GM19023 (cell line): ENCODE measurements around the gene KLHDC8B.

Experiments used
- ATAC-seq: cut with Tn5 transposase; IDR thresholded peaks from one replicate; pipeline ENCODE4 v1.9.1; 2021; ENCODE audit warnings: mild to moderate bottlenecking, moderate library complexity; ENCODE audit not compliant: unreplicated experiment

KLHDC8B gene

DNA sequence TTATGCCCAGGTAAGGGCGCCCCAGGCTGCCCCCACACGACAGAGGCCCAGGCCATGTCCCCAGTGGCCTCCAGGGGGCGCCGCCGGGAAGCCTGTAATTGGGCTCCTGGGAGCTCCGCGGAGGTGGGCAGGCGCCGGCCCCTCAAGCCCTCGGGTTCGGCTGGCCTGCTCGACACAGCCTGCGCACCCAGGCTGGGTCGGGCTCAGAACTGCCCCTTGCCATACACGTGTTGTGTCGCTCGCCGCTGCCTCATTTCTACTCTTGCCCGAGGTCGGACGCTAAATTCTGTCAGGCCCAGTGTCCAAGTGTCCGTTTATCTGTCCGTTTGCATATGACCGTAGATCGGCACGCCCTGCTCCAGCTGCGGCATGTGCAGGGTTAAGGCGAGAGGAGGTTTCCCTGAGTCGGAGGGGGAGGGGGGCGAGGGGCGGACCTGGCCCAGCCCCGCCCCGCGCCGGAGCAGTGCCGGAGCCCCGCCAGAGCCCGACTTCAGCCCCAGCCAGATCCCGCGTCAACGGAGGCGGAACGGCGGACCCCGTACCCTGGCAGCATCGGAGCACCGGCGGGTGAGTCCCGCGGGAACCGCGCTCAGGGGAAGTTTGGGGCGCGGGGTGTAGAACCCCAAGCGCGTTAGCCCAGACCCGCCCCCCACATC lies at the start of gene KLHDC8B:
KLHDC8B (plus strand) TSS at position 480 of the 656 bp plus-strand sequence. CDS start 1,172 bp downstream, outside the sequence.
- peak; percentile 50 for ATAC-seq

DNA sequence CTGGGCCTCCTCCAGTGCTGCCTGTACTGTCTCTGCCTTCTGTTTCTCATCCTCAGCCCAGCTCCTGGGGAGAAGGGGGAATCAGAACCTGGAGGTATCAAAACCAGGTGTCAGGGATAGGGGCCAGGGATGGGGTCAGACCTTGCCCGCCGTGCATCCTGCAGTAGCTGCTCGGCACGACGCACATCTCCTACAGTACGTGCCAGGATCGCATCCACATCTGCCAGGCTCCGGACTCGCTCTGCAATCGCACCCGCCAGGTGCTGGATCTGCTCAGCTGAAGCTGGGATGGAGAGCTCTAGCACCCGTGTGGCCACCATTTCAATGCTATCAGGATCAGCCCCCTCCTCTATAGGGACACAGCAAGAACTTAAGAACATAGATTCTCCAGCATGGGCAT lies 49.4 kb upstream of the KLHDC8B start:
- no peak for ATAC-seq

DNA sequence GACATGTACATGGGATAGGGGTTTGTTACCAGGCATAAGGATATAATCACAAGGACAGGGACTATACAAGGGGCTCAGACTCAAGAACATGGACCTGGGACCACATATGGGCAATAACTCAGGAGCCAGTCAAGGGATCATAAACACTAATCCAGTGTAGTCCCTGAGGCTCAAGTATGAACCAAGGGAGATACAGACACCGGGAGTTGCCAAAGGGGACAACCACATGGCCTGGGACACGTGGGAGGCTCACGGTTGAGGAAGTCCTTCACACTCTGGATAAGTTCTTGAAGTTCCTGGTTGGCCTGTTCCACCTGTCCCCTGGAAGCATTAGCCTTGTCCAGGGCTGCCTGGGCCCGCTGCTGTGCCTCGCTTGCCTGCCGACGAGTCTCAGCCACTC lies 48.9 kb upstream of the KLHDC8B start:
- ATAC-seq = no peak

DNA sequence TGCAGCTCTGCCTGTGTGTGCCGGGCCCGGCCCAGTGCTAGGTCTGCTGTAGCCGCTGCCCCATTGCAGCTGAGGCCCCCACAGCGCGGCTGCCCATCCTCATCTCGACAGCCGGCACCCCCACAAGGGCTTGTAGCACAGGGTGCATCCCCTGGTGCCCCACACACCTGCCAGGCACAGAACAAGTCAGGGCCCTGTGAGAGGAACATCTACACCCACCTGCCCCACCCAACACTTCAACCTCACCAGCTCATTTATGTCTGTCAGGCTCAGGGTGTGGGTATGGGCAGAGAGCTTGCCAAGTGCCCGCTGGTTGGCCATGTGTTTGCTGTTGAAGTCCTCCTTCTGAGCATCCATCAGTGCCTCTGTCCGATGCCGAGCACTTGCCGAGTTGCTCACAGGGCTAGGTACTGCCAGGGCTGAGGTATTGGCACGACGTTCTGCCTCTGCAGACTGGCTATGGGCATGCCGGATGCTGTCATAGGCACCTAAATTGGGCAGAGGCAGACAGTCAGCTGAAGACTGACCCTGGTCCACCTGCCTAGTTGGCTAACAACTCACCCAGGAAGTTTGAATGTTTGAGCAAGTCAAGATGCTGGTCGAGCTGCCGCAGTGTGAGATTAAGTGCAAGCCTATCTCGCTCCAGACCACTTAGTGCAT lies 48.4 kb upstream of the KLHDC8B start:
- no peak for ATAC-seq

DNA sequence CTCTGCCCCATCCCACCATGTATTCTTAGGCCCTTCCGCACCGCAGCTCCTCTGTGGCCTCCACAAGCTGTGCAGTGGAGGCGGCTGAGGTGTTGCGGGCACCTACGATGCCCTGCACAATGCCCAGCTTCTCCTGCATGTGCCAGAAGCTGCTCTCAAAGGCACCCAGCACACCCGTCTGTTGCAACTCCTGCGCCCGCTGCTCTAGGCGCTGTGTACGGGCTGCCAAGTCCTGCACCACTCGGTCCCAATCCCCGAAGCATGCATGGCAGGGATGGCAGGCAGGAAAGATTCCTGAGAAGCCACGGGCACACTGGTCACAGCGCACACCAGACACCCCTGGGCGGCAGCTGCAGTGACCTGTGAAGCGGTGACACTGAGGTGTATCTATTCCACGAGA lies 47.7 kb upstream of the KLHDC8B start:
- ATAC-seq = no peak

DNA sequence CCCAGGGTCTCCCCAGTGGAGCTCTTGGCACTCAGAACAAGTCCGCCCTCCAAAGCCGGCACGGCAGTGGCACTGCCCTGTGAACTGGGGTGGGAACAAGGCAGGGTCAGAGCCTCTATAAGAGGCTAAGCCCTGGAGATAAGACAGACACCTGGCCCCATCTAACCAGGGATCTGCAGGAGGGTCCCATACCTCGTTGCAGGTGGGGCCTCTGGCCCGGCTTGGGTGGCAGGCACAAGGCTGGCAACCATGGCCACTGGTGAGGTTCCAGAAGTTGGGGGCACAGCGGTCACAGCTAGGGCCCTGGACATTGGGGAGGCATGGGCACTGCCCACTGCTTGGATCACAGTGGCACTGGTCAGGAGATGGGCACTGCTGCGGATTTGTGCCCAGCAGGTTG lies 47.2 kb upstream of the KLHDC8B start:
- no peak for ATAC-seq

DNA sequence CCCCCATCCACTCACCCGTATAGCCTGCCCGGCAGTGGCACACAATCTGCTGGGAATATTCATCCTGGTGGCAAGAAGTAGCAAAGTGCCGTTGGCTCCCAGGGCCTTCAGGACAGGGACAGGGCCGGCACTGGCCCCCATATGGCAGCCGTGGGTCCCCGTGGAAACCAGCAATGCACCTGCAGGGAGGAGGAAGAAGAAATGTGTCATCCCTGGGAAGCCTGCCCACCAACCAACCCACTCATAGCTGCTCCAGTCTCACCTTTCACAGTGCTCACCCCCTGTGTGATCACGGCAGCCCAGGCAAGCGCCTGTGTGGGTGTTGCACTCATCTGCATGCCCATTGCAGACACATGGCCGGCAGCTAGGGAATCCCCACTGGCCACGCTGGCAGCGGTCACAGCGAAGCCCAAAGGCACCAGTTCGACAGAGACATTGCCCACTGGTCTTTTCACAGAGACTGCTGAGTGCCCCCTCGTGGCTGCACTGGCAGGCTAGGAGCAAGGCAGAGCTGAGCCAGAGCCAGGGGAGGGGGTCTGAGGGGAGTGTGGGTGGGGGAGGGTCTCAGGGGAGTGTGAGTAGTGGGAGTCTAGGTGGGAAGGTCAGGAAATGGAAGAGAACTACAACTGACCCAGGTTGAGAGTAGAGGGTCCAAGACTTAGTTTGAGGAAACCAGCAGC lies 46.3 kb upstream of the KLHDC8B start:
- no peak for ATAC-seq

DNA sequence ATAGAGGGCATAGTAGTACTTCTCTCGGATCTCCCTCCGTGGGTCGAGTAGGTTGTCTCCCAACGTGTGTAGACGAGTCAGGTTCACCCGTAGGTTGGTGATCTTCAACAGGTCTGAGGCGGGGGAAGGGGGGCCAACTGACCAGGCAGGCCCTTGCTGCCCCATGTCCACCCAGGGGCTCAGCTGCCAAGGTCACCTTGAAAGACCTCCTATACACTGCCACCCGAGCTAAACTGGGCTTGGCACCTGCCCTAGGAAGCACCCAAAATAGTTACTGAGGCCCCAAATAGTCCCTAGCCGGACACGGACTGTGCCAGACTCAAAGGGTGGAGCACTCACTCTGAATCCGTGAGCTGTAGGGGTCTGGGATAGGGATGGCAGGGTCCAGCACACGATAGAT lies 40.4 kb upstream of the KLHDC8B start:
- ATAC-seq = no peak

DNA sequence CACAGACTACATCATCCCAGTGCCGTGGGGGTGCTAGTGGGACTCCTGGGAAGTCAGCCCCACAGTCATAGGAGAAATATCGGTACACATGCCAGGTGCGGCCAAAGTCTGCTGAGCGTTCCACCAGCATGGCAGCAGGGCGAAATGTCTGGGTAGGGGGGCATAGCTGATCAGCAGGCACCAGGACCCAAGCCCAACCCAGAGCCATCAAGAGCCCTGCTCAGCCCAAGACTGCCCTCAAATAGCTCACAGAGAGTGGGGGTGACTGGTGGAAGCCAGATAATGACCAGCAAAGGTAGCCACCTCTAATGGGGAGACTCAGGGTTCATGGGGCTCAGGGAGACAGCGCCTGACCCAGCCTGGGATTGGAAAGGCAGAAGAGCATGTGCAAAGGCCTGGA lies 39.8 kb upstream of the KLHDC8B start:
- no peak for ATAC-seq

DNA sequence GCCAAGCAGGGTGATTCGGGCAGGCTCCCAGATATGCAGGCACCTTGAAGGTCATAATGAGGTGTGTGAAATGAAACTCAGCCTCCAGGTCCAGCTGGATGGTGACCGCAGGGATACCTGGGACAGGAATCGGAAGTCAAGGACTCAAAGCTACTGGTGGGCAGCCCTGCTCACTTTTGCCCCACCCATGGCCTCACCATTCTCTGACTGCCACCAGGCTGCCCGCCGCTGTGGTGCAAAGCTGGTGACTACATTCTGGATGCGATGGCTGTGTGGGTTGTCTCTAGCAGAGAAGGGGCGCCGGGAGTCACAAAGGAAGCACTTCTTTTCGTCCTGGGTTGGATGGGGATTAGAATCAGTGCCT lies 39.3 kb upstream of the KLHDC8B start:
- no peak for ATAC-seq

DNA sequence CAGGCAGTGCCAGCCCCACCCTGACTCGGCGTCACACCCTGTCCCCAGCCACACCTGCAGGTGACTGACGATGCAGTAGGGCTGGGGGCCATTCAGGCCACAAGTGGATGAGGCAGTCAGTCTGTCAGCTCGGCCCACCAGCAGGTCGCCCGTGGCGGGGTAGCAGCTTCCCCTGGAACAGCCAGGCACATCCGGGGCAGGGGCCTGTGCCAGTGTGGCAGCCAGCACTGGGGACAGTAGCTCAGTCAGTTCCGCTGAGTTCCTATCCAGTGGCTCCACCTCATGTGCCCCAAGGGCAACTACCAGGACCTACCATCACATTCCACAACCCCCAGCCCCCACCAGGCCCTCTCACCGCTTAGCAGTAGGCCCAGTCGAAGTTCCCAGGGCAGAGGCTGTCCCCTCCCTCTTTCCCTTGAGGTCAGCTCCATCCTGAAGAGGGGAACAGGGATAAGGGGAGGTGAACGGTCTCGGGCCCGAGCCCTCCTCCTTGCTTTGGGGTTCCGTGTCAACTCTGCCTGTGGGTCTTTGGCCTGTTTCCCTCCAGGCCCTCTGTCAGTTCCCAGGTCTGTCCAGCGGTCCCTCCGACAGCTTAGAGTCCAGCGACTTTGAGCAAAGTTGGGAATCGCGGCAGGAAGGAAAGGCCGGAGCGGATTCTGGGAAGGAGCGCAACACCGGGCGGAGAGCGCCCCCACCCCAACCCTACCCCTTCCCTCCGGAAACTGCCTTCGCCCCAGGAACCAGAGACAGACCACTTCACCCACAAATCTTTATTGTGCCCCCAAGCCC lies 38.8 kb upstream of the KLHDC8B start, which contains the start of gene LAMB2:
LAMB2 (minus strand) TSS at position 614 of the 789 bp plus-strand sequence; CDS start at position 431, 183 bp downstream.
- ATAC-seq = no peak

DNA sequence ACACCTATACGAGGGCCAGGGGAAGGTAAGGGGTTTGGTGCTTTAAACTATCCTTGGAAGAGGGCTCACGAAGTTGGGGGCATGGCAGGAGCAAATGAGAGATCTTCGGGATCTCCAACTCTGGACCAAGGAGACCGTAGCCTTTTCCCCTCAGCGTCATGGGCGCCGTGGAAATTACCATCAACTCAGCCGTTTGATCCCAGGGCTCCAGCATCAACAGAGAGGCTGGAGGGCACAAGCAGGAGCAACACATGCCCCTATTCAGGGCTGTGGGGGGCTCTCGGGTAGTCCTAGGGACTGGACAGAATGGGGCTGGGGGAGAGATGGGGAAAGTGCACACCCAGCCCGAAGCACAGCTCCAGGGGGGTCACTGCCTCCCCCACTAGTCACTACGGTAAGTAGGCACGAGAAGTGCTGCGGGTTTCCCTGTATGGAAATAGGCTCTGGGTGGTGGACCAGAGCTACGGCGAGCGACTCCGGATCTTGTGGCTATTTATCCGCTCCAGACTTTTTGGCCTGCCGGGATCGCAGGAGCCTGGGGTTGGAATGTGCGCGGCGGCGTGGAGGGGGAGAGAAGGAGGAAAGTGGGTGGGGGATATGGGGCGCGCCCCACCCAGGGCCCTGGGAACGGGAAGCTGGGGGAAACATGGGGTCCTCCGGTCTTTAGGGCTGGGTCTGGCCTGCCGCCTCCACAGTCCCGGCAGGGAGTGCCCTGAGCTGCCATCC lies 38.0 kb upstream of the KLHDC8B start:
- ATAC-seq = no peak

DNA sequence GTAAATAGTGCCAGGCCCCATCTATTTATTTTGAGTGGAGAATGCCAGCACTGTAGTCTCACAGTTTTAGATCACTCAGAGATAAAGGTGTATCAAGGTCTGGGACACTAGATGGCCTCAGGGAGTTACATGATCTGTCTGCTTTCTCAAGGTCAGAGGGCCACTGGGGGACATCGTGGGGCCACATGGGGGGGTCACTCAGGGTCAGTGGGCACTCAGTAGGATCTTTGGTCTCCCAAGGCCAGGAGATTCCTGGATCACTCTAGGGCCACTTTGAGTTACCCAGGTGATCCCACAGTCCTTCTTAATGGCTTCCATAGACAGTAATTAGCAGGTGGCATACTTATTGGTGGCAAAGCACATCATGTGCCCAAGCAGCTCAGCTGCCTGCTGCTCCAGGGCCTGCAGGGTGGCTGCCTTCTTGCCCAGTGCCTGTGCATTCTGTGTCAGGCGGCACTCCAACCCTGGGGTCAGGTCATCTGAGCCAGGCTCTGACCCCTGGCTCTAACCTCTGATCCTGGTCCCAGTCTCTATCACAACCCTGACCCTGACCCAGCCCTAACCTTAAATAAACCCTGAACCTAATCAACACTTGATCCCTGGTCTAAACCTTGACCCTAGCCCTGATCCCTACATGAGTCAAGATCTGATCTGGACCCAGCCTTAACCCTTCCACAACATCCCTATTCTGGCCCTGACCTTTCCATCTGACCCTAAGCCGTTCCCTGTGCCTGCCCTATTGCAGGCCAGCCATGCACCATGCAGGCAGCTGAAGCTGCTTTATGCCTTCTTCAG lies 36.7 kb upstream of the KLHDC8B start:
- ATAC-seq = no peak

DNA sequence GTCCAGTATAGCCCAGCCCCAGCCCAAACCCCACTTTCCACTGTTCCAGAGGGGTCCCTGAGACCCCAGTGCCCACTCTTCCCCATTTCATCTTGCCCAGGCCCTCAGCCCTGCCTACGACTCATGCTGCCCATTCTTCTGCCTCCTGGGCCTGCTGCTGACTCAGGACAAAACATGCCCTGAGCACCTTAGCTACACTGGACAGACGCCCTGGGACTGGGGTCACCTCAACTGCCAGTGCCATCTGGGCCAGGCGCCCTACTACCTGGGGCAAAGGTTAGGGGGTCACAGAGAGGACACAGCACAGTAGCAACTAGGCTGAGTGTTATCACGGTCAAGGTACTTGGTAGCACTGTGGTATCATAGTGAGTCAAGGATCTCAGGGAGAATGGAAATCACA lies 35.9 kb upstream of the KLHDC8B start:
- no peak for ATAC-seq

DNA sequence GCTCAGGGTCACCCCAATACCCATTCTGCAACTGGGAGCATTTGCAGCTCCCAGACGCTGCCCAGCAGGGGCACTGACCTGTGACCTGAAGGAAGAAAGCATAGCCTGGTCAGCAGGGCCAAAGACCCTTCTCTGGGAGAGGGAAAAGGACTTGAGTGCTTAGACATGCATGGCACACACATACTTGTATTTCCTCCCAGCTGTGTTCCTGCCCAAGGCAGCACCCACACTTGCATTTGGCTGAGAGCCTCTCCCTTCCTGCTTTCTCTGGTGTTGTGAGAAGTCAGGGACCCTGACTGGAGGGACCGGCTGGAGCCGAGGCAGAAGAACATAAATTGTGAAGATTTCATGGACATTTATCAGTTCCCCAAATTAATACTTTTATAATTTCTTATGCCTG lies 31.3 kb upstream of the KLHDC8B start:
- ATAC-seq = no peak

DNA sequence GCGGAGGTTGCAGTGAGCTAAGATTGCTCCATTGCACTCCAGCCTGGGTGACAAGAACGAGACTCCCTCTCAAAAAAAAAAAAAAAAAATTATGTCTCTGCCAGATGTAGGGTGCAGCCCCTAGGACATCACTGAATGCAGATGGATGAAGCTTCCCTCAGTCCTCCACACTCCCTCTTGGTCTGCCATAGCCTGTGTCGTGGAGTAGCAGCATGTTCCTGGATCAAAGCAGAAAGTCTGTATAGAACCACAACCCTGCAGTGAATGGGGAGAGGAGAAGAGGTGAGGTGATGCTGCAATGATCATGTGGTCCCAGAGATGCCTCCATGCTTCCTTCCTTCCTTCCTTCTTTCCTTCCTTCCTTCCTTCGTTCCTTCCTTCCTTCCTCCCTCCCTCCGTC lies 23.2 kb upstream of the KLHDC8B start:
- no peak for ATAC-seq

DNA sequence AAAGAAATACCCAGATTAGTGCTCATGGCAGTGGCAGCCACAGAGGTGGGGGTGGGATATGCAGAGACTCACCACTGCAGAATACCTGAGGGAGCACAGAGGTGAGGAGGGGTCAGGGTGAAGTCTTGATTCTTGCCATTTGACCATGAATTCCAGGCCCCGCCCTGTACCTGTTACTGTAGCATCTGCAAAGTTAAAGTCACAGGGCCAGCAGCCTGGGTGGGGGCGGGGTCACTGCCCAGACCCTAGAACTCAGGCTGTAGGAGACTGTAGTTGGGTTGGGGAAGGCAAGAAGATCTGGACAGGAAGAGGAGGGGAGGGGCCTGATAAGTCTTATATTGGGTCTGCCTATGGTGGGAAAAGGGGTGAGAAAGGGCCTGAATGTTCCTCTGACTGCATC lies 19.8 kb upstream of the KLHDC8B start:
- no peak for ATAC-seq

DNA sequence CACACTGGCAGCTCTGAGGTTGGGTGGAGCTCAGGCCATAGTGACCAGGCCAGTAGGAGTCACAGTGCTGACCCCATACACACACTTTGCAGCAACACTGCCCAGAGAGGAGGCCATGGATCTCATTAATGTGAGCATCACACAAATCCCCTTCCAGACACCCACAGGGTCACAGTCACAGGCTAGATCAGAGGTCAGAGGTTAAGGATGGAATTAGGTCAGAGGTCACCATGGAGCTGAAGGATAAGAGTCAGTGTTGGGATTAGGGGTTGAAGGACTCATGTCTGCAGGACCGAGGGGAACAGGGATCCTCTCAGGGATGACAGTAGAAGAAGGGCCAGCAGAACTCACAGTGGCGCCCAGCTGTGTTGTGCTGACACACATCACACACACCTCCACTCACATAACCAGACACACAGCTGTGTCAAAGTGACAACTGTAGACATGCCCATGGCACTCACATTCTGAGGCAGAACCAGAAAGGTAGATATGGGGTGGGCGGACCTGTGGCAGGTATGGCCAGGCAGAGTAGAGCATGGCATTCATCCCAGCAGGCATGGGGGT lies 18.0 kb upstream of the KLHDC8B start:
- ATAC-seq = no peak

DNA sequence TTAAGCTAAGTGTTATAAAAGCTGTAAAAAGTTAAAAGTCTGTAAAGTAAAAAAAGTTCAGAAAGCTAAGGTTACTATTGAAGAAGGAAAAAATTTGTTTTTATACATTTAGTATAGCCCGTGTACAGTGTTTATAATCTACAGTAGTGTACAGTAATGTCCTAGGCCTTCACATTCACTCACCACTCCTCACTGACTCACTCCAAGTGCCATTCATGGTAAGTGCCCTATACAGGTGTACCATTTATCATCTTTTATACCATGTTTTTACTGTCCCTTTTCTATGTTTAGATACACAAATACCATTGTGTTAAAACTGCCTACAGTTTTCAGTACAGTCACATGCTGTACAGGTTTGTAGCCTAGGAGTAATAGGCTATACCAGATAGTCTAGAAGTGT lies 14.1 kb upstream of the KLHDC8B start:
- ATAC-seq = no peak
